ENCODE results near the gene STH. TPM values are rescaled to one million over a fixed set of nuclear protein-coding genes. Genes with fewer than 3 reads are reported as not detected.

Gene STH
- total and polyA plus RNA-seq, 9 of the 15 experiments (the other 6 are each of a cell fraction or from before 2014, with no cell fraction given), result not detected

DNA sequence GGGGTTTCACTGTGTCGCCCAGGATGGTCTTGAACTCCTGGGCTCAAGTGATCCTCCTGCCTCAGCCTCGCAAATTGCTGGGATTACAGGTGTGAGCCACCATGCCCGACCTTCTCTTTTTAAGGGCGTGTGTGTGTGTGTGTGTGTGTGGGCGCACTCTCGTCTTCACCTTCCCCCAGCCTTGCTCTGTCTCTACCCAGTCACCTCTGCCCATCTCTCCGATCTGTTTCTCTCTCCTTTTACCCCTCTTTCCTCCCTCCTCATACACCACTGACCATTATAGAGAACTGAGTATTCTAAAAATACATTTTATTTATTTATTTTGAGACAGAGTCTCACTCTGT is 3.9 kb downstream of the STH start:
- Histone ChIP-seq H3K9me1 (ENCODE audit: control insufficient read depth, insufficient read depth, low read length) (no peaks in the 10 kb centered on the region), H2AFZ (ENCODE audit: low read depth, low read length) (no peak overlapping the region), H3K4me3 (no peak overlapping the region), H4K20me1 (replicated peaks; ENCODE audit: control insufficient read depth, insufficient read depth, low read length) (no peaks in the 10 kb centered on the region), H3K79me2 (ENCODE audit: control insufficient read depth, insufficient read depth, low read length) (no peaks in the 10 kb centered on the region), H3K4me1 (replicated peaks in 1 of 2; ENCODE audit: control insufficient read depth in 2 of 2, insufficient read depth in 2 of 2, low read length in 2 of 2) (peaks cover 0 to 10% of the 10 kb centered on the region in 2 experiments; a peak in 2 of 5 replicates), H3K27ac (ENCODE audit: extremely low read depth, low read depth, low read length) (no peak overlapping the region), H3K27me3 (ENCODE audit: control insufficient read depth in 2 of 2, insufficient read depth in 2 of 2, low read length in 2 of 2) (no peaks in the 10 kb centered on the region), H3K9me3 (replicated peaks; ENCODE audit: control insufficient read depth, insufficient read depth, low read depth, low read length) (no peaks in the 10 kb centered on the region), H3K4me2 (ENCODE audit: insufficient read depth, low read length) (no peak overlapping the region), H3K9ac (ENCODE audit: insufficient read depth in 1 of 2, low read depth in 2 of 2, low read length in 2 of 2) (no peak overlapping the region), H3K36me3 (ENCODE audit: control insufficient read depth, insufficient read depth, low read length) (no peaks in the 10 kb centered on the region)
- TF ChIP-seq YBX1 (IDR thresholded peaks at IDR 0.05) (no peak), BCOR (IDR thresholded peaks at IDR 0.05) (0 out of 2 replicates have a peak, but pooled peaks have one; percentile 2), HDAC1 (IDR thresholded peaks at IDR 0.05) (no peak), AFF4 (CRISPR knock-in tag; IDR thresholded peaks at IDR 0.05) (no peak)
- TF ChIP-seq, protein P1, sequence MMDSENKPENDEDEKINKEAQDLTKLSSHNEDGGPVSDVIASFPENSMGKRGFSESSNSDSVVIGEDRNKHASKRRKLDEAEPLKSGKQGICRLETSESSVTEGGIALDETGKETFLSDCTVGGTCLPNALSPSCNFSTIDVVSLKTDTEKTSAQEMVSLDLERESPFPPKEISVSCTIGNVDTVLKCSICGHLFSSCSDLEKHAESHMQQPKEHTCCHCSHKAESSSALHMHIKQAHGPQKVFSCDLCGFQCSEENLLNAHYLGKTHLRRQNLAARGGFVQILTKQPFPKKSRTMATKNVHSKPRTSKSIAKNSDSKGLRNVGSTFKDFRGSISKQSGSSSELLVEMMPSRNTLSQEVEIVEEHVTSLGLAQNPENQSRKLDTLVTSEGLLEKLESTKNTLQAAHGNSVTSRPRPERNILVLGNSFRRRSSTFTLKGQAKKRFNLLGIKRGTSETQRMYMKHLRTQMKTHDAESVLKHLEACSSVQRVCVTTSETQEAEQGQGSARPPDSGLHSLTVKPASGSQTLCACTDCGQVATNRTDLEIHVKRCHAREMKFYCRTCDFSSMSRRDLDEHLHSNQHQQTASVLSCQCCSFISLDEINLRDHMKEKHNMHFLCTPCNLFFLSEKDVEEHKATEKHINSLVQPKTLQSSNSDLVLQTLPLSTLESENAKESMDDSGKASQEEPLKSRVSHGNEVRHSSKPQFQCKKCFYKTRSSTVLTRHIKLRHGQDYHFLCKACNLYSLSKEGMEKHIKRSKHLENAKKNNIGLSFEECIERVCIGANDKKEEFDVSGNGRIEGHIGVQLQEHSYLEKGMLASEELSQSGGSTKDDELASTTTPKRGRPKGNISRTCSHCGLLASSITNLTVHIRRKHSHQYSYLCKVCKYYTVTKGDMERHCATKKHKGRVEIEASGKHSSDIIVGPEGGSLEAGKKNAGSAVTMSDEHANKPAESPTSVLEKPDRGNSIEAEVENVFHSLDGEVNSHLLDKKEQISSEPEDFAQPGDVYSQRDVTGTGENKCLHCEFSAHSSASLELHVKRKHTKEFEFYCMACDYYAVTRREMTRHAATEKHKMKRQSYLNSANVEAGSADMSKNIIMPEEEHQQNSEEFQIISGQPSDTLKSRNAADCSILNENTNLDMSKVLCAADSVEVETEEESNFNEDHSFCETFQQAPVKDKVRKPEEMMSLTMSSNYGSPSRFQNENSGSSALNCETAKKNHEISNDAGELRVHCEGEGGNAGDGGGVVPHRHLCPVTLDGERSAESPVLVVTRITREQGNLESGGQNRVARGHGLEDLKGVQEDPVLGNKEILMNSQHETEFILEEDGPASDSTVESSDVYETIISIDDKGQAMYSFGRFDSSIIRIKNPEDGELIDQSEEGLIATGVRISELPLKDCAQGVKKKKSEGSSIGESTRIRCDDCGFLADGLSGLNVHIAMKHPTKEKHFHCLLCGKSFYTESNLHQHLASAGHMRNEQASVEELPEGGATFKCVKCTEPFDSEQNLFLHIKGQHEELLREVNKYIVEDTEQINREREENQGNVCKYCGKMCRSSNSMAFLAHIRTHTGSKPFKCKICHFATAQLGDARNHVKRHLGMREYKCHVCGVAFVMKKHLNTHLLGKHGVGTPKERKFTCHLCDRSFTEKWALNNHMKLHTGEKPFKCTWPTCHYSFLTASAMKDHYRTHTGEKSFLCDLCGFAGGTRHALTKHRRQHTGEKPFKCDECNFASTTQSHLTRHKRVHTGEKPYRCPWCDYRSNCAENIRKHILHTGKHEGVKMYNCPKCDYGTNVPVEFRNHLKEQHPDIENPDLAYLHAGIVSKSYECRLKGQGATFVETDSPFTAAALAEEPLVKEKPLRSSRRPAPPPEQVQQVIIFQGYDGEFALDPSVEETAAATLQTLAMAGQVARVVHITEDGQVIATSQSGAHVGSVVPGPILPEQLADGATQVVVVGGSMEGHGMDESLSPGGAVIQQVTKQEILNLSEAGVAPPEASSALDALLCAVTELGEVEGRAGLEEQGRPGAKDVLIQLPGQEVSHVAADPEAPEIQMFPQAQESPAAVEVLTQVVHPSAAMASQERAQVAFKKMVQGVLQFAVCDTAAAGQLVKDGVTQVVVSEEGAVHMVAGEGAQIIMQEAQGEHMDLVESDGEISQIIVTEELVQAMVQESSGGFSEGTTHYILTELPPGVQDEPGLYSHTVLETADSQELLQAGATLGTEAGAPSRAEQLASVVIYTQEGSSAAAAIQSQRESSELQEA (IDR thresholded peaks at IDR 0.05; ENCODE audit: low read depth), result no peak
- CTCF ChIA-PET (ENCODE audit: low intra/inter-chr PET ratio), result interaction anchor here (0.6 to 1.6 kb wide), 3 partner anchors 41 to 210 kb away, joined by 4 to 14 read pairs (median 9); no protein-coding TSS in a partner anchor
- DNase-seq (ENCODE audit: extremely low read depth in 1 of 4, low spot score in 3 of 4) (no peak), ATAC-seq (peak; percentile 16; the same call in 1 of the 3 replicates), FAIRE-seq (no peak)
- intact Hi-C loops (cut with micrococcal nuclease), result loop anchor here (2.0 kb wide), 2 partner anchors 190 to 210 kb away; partner anchors contain the start of gene KANSL1
- in situ Hi-C loops (cut with MboI), result loop anchor here (5.0 to 10.0 kb wide), 2 partner anchors 214 to 282 kb away; no protein-coding TSS in a partner anchor
- BruUV-seq (replicated peaks), result no TSS peak
- 10% methylated on average over 5 of the region's 7 CpGs for WGBS (ENCODE audit: insufficient coverage, low coverage, missing lambda C conversion rate)
- POLR2A ChIA-PET, result interaction anchor here (0.6 to 1.4 kb wide), 2 partner anchors 12 to 183 kb away, joined by 3 read pairs; no protein-coding TSS in a partner anchor

All from K562 (cell line).